KMS-11 (cell line): ENCODE data around the gene AP1AR.
"Not testable (repeated sequence)": the region's sequence is repeated elsewhere in the genome, so short reads cannot be mapped to it uniquely, and the experiment has no call there.

Source experiments
- H2AFZ ChIP-seq: fragments of 200-600 bp; sonication (generic); 2 replicates; pipeline ENCODE4 v1.6.1; 2016; ENCODE audit warnings: antibody characterized with exemption, mixed run types, low read depth
- H3K27ac ChIP-seq: fragments of 200-600 bp; sonication (generic); 2 replicates; pipeline ENCODE4 v1.6.1; 2016; ENCODE audit warnings: mild to moderate bottlenecking, mixed run types
- H3K27me3 ChIP-seq: fragments of 200-600 bp; sonication (generic); 2 replicates; pipeline ENCODE4 v1.6.1; 2017; ENCODE audit warnings: mild to moderate bottlenecking, low read depth, mixed run types, moderate library complexity; ENCODE audit not compliant: insufficient read depth
- H3K36me3 ChIP-seq: fragments of 200-600 bp; sonication (generic); 2 replicates; pipeline ENCODE4 v1.6.1; 2017; ENCODE audit warnings: mild to moderate bottlenecking, mixed run types; ENCODE audit not compliant: insufficient read depth
- H3K4me1 ChIP-seq: fragments of 200-600 bp; sonication (generic); 2 replicates; pipeline ENCODE4 v1.6.1; 2016; ENCODE audit warnings: mild to moderate bottlenecking, low read depth, mixed run types; ENCODE audit not compliant: poor library complexity, severe bottlenecking
- H3K4me2 ChIP-seq: fragments of 200-600 bp; sonication (generic); 2 replicates; pipeline ENCODE4 v1.7.0; 2016; ENCODE audit warnings: mild to moderate bottlenecking, mixed run types
- H3K4me3 ChIP-seq: fragments of 200-600 bp; sonication (generic); IDR thresholded peaks from 2 replicates; pipeline ENCODE4 v1.6.1; 2017; ENCODE audit warnings: low read depth, low read length, mixed read lengths; ENCODE audit not compliant: insufficient read depth
- H3K79me2 ChIP-seq: fragments of 200-600 bp; sonication (generic); 2 replicates; pipeline ENCODE4 v1.6.1; 2016; ENCODE audit warnings: low read depth, mixed run types; ENCODE audit not compliant: insufficient read depth
- H3K9ac ChIP-seq: fragments of 200-600 bp; sonication (generic); 2 replicates; pipeline ENCODE4 v1.6.1; 2016; ENCODE audit warnings: mild to moderate bottlenecking, mixed run types
- H4K20me1 ChIP-seq: fragments of 200-600 bp; sonication (generic); 2 replicates; pipeline ENCODE4 v1.6.1; 2016; ENCODE audit warnings: mild to moderate bottlenecking, mixed run types; ENCODE audit not compliant: insufficient read depth
- TF ChIP-seq, protein P1 (sequence below): fragments of 200-600 bp; sonication (generic); conservative IDR thresholded peaks from 2 replicates; pipeline ENCODE4 v1.6.1; 2017; ENCODE audit warnings: low read depth, mild to moderate bottlenecking, antibody characterized with exemption, low read length, moderate library complexity, mixed read lengths

AP1AR gene

DNA sequence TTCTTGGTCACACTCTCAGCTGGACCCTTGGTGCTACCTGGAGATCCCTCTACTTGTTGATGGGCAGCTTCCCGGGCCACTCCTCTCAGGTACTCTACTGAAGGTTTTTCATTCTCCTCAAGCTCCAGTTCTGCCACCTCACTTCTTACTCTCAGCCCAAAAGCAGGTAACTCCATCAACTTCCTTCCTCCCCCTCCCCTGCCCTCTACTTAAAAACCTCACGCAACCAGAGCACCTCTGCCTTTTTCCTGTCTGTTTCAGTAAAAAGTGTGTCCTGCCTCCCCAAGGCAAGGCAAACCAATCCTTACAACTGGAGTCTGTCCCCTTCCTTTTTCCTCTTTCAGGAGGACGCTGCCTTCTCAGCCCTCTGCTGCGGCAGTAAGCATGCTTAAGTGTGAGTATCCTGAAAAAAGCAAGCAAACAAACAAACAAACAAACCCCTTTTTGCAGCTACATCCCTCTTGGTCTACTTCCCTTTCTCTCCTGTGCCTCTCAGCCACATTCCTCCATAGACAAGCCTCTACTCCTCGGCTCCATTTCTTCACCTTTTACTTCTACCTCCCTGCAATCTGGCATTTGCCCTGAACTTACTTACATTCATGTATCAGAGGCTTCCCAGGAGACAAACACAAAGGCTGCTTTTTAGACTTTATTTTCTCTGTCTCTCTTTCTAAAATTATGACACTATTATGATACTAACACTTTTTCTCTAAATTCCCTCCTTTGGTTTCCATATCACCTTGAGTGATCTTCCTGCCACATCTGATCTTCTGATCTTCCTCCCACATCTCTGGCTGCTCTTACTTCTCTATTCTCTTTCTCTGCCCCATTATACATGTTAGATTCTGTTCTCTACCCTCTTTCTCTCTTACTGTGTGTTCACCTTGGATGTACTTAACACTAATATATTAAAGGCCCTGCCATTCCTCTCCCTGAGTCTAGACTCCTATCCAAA is 71.0 kb downstream of the AP1AR start:
- Histone ChIP-seq H3K79me2 (no peaks in the 10 kb centered on the region), H3K4me1 (peaks cover 22% of the 10 kb centered on the region), H3K27me3 (no peaks in the 10 kb centered on the region), H3K4me3 (no peak overlapping the region), H2AFZ (no peak overlapping the region), H3K4me2 (no peak overlapping the region), H3K36me3 (no peaks in the 10 kb centered on the region), H3K27ac (no peak overlapping the region), H3K9ac (no peak overlapping the region), H4K20me1 (no peaks in the 10 kb centered on the region)
- TF ChIP-seq, protein P1, sequence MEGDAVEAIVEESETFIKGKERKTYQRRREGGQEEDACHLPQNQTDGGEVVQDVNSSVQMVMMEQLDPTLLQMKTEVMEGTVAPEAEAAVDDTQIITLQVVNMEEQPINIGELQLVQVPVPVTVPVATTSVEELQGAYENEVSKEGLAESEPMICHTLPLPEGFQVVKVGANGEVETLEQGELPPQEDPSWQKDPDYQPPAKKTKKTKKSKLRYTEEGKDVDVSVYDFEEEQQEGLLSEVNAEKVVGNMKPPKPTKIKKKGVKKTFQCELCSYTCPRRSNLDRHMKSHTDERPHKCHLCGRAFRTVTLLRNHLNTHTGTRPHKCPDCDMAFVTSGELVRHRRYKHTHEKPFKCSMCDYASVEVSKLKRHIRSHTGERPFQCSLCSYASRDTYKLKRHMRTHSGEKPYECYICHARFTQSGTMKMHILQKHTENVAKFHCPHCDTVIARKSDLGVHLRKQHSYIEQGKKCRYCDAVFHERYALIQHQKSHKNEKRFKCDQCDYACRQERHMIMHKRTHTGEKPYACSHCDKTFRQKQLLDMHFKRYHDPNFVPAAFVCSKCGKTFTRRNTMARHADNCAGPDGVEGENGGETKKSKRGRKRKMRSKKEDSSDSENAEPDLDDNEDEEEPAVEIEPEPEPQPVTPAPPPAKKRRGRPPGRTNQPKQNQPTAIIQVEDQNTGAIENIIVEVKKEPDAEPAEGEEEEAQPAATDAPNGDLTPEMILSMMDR: no peak

DNA sequence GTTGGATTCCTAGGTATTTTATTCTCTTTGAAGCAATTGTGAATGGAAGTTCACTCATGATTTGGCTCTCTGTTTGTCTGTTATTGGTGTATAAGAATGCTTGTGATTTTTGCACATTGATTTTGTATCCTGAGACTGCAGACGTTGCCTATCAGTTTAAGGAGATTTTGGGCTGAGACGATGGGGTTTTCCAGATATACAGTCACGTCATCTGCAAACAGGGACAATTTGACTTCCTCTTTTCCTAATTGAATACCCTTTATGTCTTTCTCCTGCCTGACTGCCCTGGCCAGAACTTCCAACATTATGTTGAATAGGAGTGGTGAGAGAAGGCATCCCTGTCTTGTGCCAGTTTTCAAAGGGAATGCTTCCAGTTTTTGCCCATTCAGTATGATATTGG is 73.9 kb downstream of the AP1AR start:
- not testable (repeated sequence) for H3K4me2 ChIP-seq, H3K36me3 ChIP-seq, H3K27me3 ChIP-seq, H4K20me1 ChIP-seq, H2AFZ ChIP-seq, H3K27ac ChIP-seq, H3K4me3 ChIP-seq, H3K79me2 ChIP-seq, H3K9ac ChIP-seq, H3K4me1 ChIP-seq

DNA sequence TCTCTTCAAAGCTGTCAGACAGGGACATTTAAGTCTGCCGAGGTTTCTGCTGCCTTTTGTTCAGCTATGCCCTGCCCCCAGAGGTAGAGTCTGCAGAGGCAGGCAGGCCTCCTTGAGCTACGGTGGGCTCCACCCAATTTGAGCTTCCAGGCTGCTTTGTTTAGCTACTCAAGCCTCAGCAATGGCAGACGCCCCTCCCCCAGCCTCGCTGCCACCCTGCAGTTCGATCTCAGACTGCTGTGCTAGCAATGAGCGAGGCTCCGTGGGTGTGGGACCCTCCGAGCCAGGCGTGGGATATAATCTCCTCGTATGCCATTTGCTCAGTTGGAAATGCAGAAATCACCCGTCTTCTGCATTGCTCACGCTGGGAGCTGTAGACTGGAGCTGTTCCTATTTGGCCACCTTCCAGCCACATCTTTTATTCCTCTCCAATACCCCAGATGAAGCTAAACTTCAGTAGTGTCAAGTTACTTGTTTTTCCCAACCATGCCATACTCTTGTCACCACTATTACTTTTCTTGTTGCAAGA is 77.7 kb downstream of the AP1AR start:
- H4K20me1 ChIP-seq, H3K79me2 ChIP-seq, H3K9ac ChIP-seq, H3K4me3 ChIP-seq, H3K27me3 ChIP-seq, H3K4me1 ChIP-seq, H3K36me3 ChIP-seq, H3K27ac ChIP-seq, H3K4me2 ChIP-seq, H2AFZ ChIP-seq: not testable (repeated sequence)

DNA sequence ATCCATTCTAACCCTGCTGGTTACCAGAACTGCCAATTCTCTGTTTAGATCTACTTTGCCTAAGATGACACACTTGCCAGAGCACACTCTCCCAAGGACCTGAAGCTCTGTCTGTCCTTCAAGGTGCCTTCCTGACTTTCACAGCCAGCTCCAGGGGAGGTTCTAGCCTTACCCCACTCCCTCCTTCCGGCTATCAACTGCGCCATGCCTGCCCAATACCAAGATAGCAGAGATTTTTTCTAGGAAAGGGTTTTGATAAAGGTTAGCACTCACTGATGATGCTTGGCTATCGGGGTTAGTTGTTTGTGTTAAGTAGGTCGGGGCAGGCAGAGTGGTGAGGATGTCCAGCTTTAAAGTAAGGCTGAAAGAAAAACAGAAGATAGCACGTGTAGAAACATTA is 79.9 kb downstream of the AP1AR start:
- Histone ChIP-seq H3K79me2 (no peaks in the 10 kb centered on the region), H3K27me3 (no peaks in the 10 kb centered on the region), H3K27ac (no peak overlapping the region), H3K4me1 (peaks cover 9% of the 10 kb centered on the region), H3K4me2 (no peak overlapping the region), H4K20me1 (no peaks in the 10 kb centered on the region), H3K4me3 (no peak overlapping the region), H3K36me3 (no peaks in the 10 kb centered on the region), H3K9ac (no peak overlapping the region), H2AFZ (no peak overlapping the region)
- TF ChIP-seq, protein P1: no peak

DNA sequence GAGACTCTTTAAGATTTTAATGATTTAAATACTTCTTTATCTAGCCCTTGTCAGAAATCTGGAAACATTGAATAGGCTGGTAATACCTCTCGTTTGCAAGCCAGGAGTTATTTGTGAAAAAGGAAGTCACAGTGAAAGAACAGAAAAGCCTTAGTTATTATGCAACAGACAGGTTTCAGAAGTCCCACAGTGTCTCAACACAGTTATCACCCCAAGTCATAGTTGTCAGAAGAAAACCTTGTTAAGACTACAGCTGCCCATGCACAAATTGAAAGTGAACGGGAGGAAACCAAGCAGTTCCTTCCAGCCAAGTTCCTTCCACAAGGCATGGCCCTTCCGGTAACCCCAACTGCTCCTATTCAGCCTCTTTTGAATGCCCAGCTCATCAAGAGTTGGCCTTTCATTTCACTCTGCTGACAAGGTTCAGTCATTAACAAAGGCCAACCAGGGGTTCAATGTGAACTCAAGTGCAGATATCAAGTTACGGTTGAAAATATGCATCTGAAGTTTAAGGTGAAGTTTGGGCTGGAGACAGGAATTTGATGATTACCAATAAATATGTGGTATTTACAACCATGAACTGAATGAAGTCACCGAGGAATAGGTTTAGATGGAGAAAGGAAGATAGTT is 81.1 kb downstream of the AP1AR start:
- Histone ChIP-seq H2AFZ (no peak overlapping the region), H3K9ac (no peak overlapping the region), H3K36me3 (no peaks in the 10 kb centered on the region), H3K4me2 (no peak overlapping the region), H3K79me2 (no peaks in the 10 kb centered on the region), H3K27me3 (no peaks in the 10 kb centered on the region), H4K20me1 (no peaks in the 10 kb centered on the region), H3K27ac (no peak overlapping the region), H3K4me1 (peaks cover 9% of the 10 kb centered on the region), H3K4me3 (no peak overlapping the region)
- TF ChIP-seq, protein P1: no peak
